Mammary epithelial cell (primary cell): ENCODE results near the gene KPNB1.

Experiments
- EZH2 ChIP-seq: IDR thresholded peaks from 2 replicates; pipeline ENCODE4 v1.6.1; 2012; ENCODE audit warnings: low read length, inconsistent platforms, borderline replicate concordance
- TF ChIP-seq, protein P1 (sequence below), 2 donors: IDR thresholded peaks in 1 of 2; conservative IDR thresholded peaks in 1 of 2; 2 replicates each; pipeline ENCODE4 v1.5.1; 2011 to 2012; ENCODE audit warnings: inconsistent platforms in 2 of 2, low read length in 2 of 2, mild to moderate bottlenecking in 2 of 2, control low read depth in 1 of 2, low read depth in 1 of 2; ENCODE audit not compliant: insufficient read depth in 1 of 2; ENCODE audit errors: extremely low read depth in 1 of 2

GRCh38 chr17:47731396-47731795 is 81.7 kb downstream of the KPNB1 start:
- TF ChIP-seq, protein P1, sequence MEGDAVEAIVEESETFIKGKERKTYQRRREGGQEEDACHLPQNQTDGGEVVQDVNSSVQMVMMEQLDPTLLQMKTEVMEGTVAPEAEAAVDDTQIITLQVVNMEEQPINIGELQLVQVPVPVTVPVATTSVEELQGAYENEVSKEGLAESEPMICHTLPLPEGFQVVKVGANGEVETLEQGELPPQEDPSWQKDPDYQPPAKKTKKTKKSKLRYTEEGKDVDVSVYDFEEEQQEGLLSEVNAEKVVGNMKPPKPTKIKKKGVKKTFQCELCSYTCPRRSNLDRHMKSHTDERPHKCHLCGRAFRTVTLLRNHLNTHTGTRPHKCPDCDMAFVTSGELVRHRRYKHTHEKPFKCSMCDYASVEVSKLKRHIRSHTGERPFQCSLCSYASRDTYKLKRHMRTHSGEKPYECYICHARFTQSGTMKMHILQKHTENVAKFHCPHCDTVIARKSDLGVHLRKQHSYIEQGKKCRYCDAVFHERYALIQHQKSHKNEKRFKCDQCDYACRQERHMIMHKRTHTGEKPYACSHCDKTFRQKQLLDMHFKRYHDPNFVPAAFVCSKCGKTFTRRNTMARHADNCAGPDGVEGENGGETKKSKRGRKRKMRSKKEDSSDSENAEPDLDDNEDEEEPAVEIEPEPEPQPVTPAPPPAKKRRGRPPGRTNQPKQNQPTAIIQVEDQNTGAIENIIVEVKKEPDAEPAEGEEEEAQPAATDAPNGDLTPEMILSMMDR (conservative IDR thresholded peaks at IDR 0.05 in 1 of 2, IDR thresholded peaks at IDR 0.05 in 1 of 2; ENCODE audit: extremely low read depth in 1 of 2, insufficient read depth in 1 of 2, low read depth in 1 of 2, low read length in 2 of 2): no peak
- no peak for TF ChIP-seq EZH2
